DMS79 treated with DMSO at 0.1 percent for 48 hours (cell line): ENCODE results near the gene TNF.
"Not testable (repeated sequence)": the region's sequence is repeated elsewhere in the genome, so short reads cannot be mapped to it uniquely, and the experiment has no call there.

ENCODE experiments used
- DNase-seq: peaks from one replicate; lab custom pipeline; 2025; lab: John Stamatoyannopoulos, UW

Gene TNF

DNA sequence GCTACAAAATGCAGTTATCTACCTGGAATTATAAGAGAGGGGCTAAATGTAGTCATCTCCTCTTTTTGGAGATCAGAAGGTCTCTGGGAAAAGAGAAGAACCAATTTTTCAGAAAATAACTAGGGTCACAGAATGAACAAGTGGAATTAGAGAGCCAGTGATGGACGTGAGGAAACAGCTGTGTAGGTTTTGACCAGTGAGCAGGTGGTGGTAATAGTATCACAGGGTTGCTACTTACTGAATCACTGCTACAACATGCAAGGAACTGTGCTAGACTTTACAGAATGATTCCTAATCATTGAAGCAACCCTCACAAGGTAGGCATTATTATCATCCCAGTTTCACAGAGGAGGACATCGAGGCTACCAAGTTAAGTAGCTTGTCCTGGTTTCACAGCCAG is 30.7 kb upstream of the TNF start:
- DNase-seq: no peak

DNA sequence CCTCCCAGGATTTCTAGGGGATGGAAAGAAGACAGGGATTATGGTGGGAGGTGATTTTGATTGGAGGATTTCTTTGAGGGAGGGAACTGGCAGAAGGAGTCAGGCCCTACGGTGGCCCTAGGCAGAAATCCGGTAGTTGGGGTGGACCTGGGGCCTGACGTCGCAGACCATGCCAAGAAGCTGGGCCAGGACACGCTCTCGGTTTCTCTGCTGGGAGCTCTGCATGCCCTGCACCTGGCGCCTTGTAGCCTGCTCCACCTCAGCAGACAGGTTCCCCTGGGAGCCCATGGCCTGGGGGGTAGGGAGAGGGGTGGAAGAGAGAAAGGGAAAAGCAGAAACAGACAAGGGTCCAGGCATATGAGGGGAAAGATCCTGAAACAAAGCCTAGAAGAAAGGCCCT is 30.1 kb upstream of the TNF start:
- DNase-seq: no peak

- DNase-seq: peak; percentile 94
Measured at GRCh38 chr6:31546339-31546957, 28.9 kb upstream of the TNF start, which contains the start of gene ATP6V1G2. Gene ATP6V1G2, minus strand, starts transcription at chr6:31546608. Its CDS starts 49 bp downstream, at chr6:31546559.

DNA sequence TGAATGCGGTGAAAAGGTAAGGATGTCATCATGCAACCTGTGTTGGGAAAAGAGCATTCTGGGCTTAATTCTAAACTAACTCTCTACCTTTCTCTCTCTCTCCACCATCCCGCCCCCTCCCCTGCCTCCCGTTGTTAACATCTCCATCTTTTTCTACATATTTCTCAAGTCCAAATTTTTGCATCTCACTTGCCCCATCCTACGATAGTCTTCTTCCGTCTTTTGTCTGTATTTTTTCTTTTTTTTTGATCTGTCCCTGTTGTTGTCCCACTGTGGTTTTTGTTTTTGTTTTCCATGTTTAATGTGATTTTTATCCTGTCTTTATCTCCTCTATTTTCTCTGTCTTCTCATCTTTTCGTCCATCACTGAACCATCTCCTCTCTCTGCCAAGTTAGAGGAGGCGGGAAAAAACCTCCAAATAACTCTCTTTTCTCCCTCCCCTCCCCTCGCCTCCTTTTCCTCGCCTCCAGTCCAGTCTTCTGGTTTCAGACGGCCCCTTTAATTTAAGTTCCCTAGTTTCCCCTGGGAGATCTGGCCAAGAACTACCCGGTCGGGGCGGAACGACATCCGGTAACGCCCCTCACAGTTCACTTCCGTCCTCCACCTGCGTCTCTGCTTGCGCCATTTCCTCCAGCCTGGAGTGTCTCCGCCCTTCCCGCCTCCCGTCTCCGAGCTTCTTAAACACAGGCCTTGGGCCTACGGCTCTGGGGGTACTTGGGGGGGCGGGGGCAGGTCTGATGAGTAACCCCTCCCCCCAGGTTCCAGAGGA is 28.2 kb upstream of the TNF start, which contains the start of gene NFKBIL1:
Gene NFKBIL1, plus strand, starts transcription at position 651 of the 769 bp plus-strand sequence. Its CDS starts 87 bp downstream, at position 738.
- DNase-seq: peak; percentile 98

DNA sequence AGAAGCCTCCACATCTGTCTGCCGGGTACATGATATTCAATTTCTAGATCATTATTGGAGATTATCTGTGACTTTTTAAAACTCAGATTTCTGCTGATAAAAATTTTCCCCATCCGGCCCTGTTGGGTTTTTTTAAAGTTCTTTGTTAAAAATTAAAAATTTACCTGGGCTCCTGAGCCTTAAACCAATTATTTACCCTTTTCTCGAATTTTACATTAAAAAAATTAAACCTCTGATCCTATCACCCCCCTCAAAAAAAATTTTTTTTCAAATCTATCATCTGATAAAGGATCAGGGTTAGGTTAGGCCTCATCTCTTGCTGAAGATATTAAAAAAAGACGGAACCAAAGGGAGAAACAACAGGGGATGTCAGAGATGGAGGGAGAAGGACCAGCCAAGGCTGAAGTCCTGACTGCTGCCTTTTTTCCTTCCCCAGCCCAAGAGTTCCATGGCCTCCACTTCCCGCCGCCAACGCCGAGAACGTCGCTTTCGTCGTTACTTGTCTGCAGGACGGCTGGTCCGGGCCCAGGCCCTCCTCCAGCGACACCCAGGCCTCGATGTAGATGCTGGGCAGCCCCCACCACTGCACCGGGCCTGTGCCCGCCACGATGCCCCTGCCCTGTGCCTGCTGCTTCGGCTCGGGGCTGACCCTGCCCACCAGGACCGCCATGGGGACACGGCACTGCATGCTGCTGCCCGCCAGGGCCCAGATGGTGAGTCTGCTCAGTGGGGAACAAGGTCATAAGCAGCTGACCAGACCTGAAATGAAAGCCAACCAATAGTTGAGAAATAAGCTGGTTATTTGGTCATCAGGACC is 27.4 kb upstream of the TNF start:
- no peak for DNase-seq

DNA sequence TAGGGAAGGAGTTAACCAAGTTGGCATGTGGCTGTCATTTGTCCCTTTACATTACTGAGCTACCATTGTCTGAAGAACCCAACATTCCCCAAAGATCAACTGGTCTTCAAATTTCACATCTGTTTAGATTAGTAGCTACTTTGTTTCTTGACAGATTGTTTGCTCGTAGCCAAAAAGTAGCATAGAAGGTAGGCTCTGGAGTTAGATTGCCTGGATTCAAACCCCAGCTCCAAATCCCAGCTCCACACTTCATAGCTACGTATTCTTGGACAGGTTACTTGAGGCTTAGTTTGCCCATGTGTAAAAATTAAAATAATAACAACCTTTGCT is 26.9 kb upstream of the TNF start:
- no peak for DNase-seq

DNA sequence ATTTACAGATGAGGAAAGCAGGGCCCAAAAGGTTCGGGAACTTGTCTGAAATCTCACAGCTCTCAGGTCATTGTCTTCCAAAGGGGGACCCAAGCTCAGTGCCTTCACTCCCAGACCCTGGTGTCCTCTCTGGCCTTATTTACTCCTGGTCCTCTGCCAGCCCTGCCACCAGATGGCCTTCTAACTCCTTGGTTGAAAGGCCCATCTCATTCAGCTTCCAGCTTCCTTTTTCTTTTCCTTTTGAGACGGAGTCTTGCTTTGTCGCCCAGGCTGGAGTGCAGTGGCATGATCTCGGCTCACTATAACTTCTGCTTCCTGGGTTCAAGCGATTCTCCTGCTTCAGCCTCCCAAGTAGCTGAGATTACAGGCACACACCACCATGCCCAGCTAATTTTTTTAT is 24.0 kb upstream of the TNF start:
- DNase-seq: not testable (repeated sequence)

- DNase-seq: no peak
Measured at GRCh38 chr6:31556307-31556706, 19.1 kb upstream of the TNF start.

DNA sequence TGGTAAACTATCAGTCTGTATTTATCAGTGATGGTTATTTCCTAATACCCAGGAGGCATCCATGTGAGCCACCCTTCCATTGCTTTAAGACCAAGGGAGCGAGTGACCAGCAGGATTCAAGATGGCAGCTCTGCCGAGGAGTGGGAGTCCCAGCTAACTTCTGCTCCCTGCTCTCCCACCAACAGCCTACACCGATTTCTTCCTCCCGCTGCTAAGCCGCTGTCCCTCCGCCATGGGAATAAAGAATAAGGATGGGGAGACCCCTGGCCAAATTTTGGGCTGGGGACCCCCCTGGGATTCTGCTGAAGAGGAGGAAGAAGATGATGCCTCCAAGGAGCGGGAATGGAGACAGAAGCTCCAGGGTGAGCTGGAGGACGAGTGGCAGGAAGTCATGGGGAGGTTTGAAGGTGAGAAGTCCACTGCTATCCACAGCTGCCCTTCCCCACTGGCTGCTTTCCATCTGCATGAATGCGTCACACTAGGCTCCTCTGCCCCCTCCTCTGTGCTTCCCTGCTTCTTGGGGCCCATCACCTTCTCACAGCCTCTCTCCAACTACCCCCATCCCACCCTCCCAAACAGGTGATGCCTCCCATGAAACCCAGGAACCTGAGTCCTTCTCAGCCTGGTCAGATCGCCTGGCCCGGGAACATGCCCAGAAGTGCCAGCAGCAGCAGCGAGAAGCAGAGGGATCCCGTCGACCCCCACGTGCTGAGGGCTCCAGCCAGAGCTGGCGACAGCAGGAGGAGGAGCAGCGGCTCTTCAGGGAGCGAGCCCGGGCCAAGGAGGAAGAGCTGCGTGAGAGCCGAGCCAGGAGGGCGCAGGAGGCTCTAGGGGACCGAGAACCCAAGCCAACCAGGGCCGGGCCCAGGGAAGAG is 17.7 kb upstream of the TNF start:
- no peak for DNase-seq

- no peak for DNase-seq
Measured at GRCh38 chr6:31558318-31558625, 17.1 kb upstream of the TNF start.

DNA sequence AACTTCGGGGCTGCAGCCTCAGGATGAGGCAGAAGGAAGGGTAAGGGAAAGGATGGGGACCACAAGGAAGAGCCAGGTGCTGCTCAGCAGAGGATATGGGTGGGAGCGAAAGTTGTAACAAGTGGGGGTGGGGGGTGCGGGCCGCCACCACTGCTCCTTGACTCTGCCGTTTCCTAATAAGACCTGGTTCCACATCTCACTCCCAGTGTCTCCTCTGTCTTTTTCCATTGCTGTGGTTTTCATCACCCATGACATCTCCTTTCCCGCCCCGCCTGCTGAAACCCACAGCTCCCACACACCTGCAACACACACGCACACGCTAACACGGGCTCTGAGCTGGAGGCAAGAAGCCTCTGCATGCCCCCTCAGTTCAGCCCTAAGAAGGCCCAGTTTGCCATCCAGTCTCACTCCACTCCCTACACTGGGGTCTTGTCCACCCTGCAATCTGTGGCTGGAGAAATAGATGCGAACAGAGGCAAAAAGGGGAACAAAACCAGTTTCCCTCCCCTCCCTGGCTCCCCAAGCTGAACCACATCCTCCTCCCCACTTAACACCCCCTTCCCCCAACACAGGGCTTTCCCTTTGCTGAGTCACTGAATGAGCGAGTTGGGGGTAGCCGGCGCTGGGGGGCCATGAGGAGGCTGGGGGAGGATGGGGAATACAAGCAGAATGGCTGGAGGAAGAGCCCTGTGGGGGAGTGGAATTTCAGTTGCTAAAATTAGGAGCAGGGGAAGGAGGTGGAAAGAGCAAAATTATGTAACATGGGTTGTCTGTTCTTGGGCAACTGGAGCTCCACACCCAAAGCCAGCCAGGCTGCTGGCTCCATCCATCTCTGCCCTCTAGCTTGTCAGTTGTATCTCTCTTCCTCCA is 16.5 kb upstream of the TNF start:
- DNase-seq: no peak

- DNase-seq: no peak
Measured at GRCh38 chr6:31559606-31559957, 15.8 kb upstream of the TNF start.

DNA sequence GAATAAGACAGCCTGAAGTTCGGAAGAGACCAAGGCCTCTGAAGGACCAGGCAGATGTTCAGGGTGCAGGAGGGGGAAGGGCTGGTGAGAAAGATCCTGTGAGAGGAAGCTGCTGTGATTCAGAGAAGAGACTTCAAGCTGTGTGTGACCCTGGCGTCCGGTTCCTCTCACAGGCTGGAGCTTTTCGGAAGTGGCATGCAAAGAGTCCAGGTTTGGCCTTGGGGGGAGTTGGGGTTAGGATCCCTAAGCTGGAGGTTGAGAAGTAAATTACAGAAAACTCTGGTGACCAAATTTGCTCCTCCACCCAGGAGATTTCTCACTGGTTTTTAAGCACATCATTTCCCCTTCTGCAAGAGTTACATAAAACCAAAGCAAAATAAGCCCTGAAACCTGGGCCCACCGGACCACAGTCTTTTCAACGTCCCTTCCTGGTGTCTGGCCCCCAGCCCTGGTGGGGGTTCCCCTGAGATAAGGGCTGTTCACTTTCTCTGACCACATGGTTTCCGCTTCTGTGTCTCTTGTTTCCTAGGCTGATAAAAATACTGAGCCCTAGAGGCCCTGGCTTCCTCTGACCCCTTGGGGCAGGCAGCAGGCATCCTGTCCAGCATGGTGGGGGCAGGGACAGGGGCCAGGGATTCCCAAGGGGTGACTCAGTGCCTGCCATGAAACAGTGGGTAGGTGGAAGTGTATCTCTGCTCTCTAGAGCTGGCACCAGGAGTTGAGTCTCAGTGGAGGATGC is 15.2 kb upstream of the TNF start:
- DNase-seq: no peak

DNA sequence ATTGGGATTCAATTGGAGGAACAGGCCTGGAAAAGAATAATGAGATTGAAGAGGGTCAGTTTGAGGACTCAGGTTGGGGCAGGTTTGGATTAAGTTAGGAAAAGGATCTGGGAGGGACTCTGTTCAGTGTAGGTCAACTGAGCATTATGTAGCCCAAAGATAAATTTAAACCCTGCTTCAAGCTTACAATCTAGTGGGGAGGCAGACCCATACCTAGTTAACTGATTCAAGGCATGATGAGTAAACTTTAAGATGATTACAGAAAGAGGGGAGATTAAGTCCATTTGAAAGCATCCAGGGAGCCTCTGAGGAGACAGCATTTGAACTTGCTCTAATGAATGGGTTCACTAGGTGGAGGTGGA is 14.7 kb upstream of the TNF start:
- DNase-seq: no peak

DNA sequence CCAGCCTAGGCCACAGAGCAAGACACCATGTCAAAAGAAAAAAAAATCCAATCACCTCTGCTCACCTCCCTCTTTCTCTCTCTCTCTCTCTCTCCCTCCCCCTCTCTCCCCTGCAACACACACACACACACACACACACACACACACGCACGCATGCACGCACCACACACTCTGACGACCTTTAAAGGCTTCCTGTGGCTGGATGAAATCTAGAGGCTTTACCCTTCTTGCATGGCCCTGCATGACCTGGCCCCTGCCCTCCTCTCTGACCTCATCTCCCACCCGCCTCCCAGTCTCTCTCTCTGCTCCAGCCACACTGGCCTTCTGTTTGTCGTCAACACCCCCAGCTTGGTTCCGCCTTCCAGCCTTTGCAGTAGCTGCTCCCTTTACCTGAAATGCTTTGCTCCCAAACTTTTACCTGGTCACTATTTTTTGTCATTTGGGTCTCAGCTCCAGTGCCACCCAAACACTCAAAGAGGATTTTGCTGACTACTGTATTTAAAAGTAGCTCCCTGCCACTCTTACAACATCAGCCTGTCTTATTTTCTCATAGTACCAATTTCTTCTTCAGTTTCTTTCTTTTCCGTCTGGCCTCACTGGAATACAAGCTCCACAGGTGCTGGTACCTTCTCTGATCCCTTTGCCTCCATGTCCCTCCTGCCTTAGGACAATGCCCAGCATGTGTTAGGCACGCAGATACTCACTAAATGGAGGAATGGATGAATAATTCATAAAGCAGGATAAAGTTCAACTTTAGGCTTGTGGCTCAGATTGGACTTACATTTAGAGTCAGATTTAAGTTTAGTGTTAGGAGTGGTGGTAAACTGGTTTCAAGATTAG is 7.6 kb upstream of the TNF start:
- DNase-seq: no peak

GRCh38 chr6:31568537-31568961 is 6.8 kb upstream of the TNF start:
- DNase-seq: no peak

GRCh38 chr6:31569861-31570536 is 5.4 kb upstream of the TNF start:
- no peak for DNase-seq

DNA sequence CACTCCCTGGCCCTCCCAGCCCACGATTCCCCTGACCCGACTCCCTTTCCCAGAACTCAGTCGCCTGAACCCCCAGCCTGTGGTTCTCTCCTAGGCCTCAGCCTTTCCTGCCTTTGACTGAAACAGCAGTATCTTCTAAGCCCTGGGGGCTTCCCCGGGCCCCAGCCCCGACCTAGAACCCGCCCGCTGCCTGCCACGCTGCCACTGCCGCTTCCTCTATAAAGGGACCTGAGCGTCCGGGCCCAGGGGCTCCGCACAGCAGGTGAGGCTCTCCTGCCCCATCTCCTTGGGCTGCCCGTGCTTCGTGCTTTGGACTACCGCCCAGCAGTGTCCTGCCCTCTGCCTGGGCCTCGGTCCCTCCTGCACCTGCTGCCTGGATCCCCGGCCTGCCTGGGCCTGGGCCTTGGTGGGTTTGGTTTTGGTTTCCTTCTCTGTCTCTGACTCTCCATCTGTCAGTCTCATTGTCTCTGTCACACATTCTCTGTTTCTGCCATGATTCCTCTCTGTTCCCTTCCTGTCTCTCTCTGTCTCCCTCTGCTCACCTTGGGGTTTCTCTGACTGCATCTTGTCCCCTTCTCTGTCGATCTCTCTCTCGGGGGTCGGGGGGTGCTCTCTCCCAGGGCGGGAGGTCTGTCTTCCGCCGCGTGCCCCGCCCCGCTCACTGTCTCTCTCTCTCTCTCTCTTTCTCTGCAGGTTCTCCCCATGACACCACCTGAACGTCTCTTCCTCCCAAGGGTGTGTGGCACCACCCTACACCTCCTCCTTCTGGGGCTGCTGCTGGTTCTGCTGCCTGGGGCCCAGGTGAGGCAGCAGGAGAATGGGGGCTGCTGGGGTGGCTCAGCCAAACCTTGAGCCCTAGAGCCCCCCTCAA is 3.1 kb upstream of the TNF start, which contains the start of gene LTA:
Gene LTA, plus strand, starts transcription at position 249 of the 871 bp plus-strand sequence. Its CDS starts 454 bp downstream, at position 703.
- DNase-seq: no peak
